Measurements from ENCODE around the gene NACA2.
"Not testable (repeated sequence)": the region's sequence is repeated elsewhere in the genome, so short reads cannot be mapped to it uniquely, and the experiment has no call there.

Gene NACA2

GRCh38 chr17:61591018-61591417, at the start of gene NACA2:
Gene NACA2, minus strand, starts transcription at chr17:61591219. Its CDS starts 39 bp downstream, at chr17:61591180.
- no peak for DNase-seq

GRCh38 chr17:61639818-61640217, 48.8 kb upstream of the NACA2 start:
- no peak for DNase-seq

GRCh38 chr17:61638087-61638486, 47.1 kb upstream of the NACA2 start:
- DNase-seq: no peak

- peak; percentile 26 to 37 for DNase-seq
These were observed 45.0 kb upstream of the NACA2 start for GRCh38 chr17:61635913-61636432.

GRCh38 chr17:61634942-61635538, 44.0 kb upstream of the NACA2 start:
- DNase-seq: no peak

GRCh38 chr17:61634011-61634539, 43.1 kb upstream of the NACA2 start:
- no peak for DNase-seq

- DNase-seq: no peak
These were observed 41.8 kb upstream of the NACA2 start for GRCh38 chr17:61632826-61633225.

- DNase-seq: no peak
These were observed 40.8 kb upstream of the NACA2 start for GRCh38 chr17:61631800-61632199.

GRCh38 chr17:61628158-61628557, 37.1 kb upstream of the NACA2 start:
- not testable (repeated sequence) for DNase-seq

GRCh38 chr17:61627658-61628057, 36.6 kb upstream of the NACA2 start:
- no peak for DNase-seq

- no peak for DNase-seq
These were observed 36.1 kb upstream of the NACA2 start for GRCh38 chr17:61627125-61627524.

- no peak for DNase-seq
These were observed 34.5 kb upstream of the NACA2 start for GRCh38 chr17:61625564-61625963.

- no peak for DNase-seq
These were observed 33.9 kb upstream of the NACA2 start for GRCh38 chr17:61624951-61625350.

- no peak for DNase-seq
These were observed 30.3 kb upstream of the NACA2 start for GRCh38 chr17:61621317-61621716.

- no peak for DNase-seq
These were observed 28.9 kb upstream of the NACA2 start for GRCh38 chr17:61619953-61620352.

- DNase-seq: no peak
These were observed 28.5 kb upstream of the NACA2 start for GRCh38 chr17:61619493-61619892.

GRCh38 chr17:61618950-61619349, 27.9 kb upstream of the NACA2 start:
- DNase-seq: no peak

- no peak for DNase-seq
These were observed 26.3 kb upstream of the NACA2 start for GRCh38 chr17:61617330-61617729.

- no peak for DNase-seq
These were observed 25.8 kb upstream of the NACA2 start for GRCh38 chr17:61616783-61617182.

GRCh38 chr17:61614219-61614618, 23.2 kb upstream of the NACA2 start:
- no peak for DNase-seq

- DNase-seq: no peak
These were observed 20.3 kb upstream of the NACA2 start for GRCh38 chr17:61611323-61611722.

GRCh38 chr17:61605692-61606091, 14.7 kb upstream of the NACA2 start:
- no peak for DNase-seq

- DNase-seq: no peak
These were observed 10.3 kb upstream of the NACA2 start for GRCh38 chr17:61601297-61601696.

- DNase-seq: no peak
These were observed 9.6 kb upstream of the NACA2 start for GRCh38 chr17:61600621-61601020.

GRCh38 chr17:61599608-61600007, 8.6 kb upstream of the NACA2 start:
- DNase-seq: no peak

Data from activated CD4-positive, alpha-beta T cell treated with anti-CD3 and anti-CD28 coated beads for 4 hours (primary cell).